GM19023 (cell line): ENCODE data around the gene ZFPM1.
"Not testable (repeated sequence)": the region's sequence is repeated elsewhere in the genome, so short reads cannot be mapped to it uniquely, and the experiment has no call there.

Experiments
- ATAC-seq: cut with Tn5 transposase; IDR thresholded peaks from one replicate; pipeline ENCODE4 v1.9.1; 2021; ENCODE audit warnings: mild to moderate bottlenecking, moderate library complexity; ENCODE audit not compliant: unreplicated experiment

The ZFPM1 gene

GRCh38 chr16:88510091-88510994, 57.3 kb downstream of the ZFPM1 start:
- ATAC-seq = no peak

GRCh38 chr16:88511060-88511459, 58.0 kb downstream of the ZFPM1 start:
- no peak for ATAC-seq

- ATAC-seq = no peak
These were observed 58.8 kb downstream of the ZFPM1 start for GRCh38 chr16:88511906-88512305.

GRCh38 chr16:88512728-88513696, 59.9 kb downstream of the ZFPM1 start:
- ATAC-seq = no peak

- ATAC-seq = no peak
These were observed 61.0 kb downstream of the ZFPM1 start for GRCh38 chr16:88514070-88514469.

GRCh38 chr16:88514526-88515232, 61.6 kb downstream of the ZFPM1 start:
- no peak for ATAC-seq

- no peak for ATAC-seq
These were observed 62.3 kb downstream of the ZFPM1 start for GRCh38 chr16:88515371-88515770.

- no peak for ATAC-seq
These were observed 63.0 kb downstream of the ZFPM1 start for GRCh38 chr16:88515925-88516594.

GRCh38 chr16:88516601-88517061, 63.6 kb downstream of the ZFPM1 start:
- ATAC-seq = no peak

GRCh38 chr16:88517208-88517774, 64.2 kb downstream of the ZFPM1 start:
- not testable (repeated sequence) for ATAC-seq

- ATAC-seq = not testable (repeated sequence)
These were observed 65.5 kb downstream of the ZFPM1 start for GRCh38 chr16:88518411-88519111.

GRCh38 chr16:88519240-88519639, 66.2 kb downstream of the ZFPM1 start:
- ATAC-seq = no peak

GRCh38 chr16:88519938-88520653, 67.0 kb downstream of the ZFPM1 start:
- ATAC-seq = no peak

- no peak for ATAC-seq
These were observed 68.6 kb downstream of the ZFPM1 start for GRCh38 chr16:88521674-88522073.

- no peak for ATAC-seq
These were observed 69.3 kb downstream of the ZFPM1 start for GRCh38 chr16:88522276-88522949.

GRCh38 chr16:88523309-88524161, 70.5 kb downstream of the ZFPM1 start:
- no peak for ATAC-seq

- ATAC-seq = no peak
These were observed 71.3 kb downstream of the ZFPM1 start for GRCh38 chr16:88524274-88524972.
